Upper lobe of left lung (tissue), 4 donors: ENCODE results near the gene ANKMY1.

Experiments
- EP300 ChIP-seq, 4 donors: sonication (generic); formaldehyde crosslinking; IDR thresholded peaks; one replicate each; pipeline ENCODE4 v1.5.1; 2017; ENCODE audit warnings: antibody characterized with exemption in 4 of 4, control low read depth in 2 of 4
- POLR2A ChIP-seq, 4 donors: fragments of 450-650 bp; IDR thresholded peaks; one replicate each; pipeline ENCODE4 v1.5.1; 2016 to 2017; ENCODE audit warnings: antibody characterized with exemption in 4 of 4, mild to moderate bottlenecking in 2 of 4
- POLR2AphosphoS5 ChIP-seq, 2 donors: sonication (generic); formaldehyde crosslinking; IDR thresholded peaks; one replicate each; pipeline ENCODE4 v1.5.1; 2017; ENCODE audit warnings: antibody characterized with exemption in 2 of 2

DNA sequence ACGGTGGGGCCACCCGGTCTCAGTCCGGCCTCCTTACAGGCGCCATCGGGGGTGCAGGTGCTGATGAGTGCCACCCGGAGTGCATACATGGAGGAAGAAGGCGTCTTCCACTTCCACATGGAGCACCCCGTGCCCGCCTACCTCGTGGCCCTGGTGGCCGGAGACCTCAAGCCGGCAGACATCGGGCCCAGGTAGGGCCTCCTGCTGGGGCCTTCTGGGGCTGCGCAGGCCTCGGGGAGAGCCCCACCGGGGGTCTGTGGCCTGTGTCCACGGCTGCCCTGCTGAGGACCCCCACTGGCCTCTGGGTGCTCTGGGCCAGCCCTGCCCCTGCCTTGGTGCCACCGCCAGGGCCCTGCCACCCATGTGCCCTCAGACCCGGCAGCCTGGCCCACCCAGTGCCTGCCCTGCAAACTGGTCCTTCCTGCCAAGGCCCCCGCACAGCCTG, 15.3 kb upstream of the ANKMY1 start:
- TF ChIP-seq POLR2AphosphoS5 (IDR thresholded peaks at IDR 0.05) (no peak), POLR2A (IDR thresholded peaks at IDR 0.05) (no peak), EP300 (IDR thresholded peaks at IDR 0.05) (no peak)
